Prostate gland (tissue), 2 donors: ENCODE data around the gene ADGRL3.

Experiments used
- CTCF ChIP-seq, 4 experiments: fragments of 200-600 bp in 2 of 4; fragments of 450-650 bp in 2 of 4; sonication (generic) in 2 of 4; IDR thresholded peaks; 1 replicate in 3 of 4; 2 replicates in 1 of 4; pipeline ENCODE4 v1.5.1; 2016 to 2019; ENCODE audit warnings: antibody characterized with exemption in 4 of 4, mild to moderate bottlenecking in 2 of 4, moderate library complexity in 2 of 4
- POLR2A ChIP-seq: fragments of 450-650 bp; IDR thresholded peaks from one replicate; pipeline ENCODE4 v1.6.1; 2016; ENCODE audit warnings: antibody characterized with exemption, mild to moderate bottlenecking
- POLR2AphosphoS5 ChIP-seq: sonication (generic); formaldehyde crosslinking; IDR thresholded peaks from one replicate; pipeline ENCODE4 v1.6.1; 2017; ENCODE audit warnings: antibody characterized with exemption

GRCh38 chr4:61994036-61994435, 793.9 kb downstream of the ADGRL3 start:
- no peak for TF ChIP-seq CTCF (IDR thresholded peaks at IDR 0.05)
- no peak for TF ChIP-seq POLR2AphosphoS5
- TF ChIP-seq POLR2A: no peak
